Activated CD8-positive, alpha-beta memory T cell treated with anti-CD3 and anti-CD28 coated beads for 48 hours (primary cell): ENCODE measurements around the gene CALB2.
"Not testable (repeated sequence)": the region's sequence is repeated elsewhere in the genome, so short reads cannot be mapped to it uniquely, and the experiment has no call there.

Experiments used
- DNase-seq, 3 experiments: peaks; one replicate each; pipeline ENCODE4 v3.0.0-alpha.2; 2020; ENCODE audit warnings: low read depth in 2 of 3, low spot score in 2 of 3

CALB2 gene, protein sequence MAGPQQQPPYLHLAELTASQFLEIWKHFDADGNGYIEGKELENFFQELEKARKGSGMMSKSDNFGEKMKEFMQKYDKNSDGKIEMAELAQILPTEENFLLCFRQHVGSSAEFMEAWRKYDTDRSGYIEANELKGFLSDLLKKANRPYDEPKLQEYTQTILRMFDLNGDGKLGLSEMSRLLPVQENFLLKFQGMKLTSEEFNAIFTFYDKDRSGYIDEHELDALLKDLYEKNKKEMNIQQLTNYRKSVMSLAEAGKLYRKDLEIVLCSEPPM

DNA sequence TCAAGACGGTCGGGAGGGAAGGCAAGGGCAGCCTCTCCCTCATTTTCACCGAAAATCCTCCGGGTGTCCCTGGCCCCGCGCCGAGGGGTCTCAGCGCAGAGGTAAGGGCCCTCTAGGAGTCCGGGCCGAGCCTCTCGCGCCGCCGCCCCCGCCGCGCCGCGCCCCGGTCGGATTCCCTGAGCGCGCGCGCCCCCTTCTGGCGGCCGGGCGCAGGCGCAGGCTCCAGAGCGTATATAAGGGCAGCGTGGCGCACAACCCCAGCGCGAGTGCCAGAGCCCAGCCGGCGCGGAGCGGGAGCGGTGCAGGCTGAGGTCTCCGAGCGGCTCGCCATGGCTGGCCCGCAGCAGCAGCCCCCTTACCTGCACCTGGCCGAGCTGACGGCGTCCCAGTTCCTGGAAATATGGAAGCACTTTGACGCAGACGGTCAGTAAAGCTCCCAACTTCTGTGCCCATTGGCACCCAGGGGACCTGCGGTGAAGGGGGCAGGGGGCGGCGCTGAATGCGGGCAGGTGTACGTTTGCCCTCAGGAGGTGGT is at the start of gene CALB2:
TSS of gene CALB2 (plus strand) at position 260 of the 535 bp plus-strand sequence. CDS start at position 330, 70 bp downstream.
- peak; percentile 23 to 63 (median 47) for DNase-seq

- no peak for DNase-seq
Measured at GRCh38 chr16:71311553-71312158, 46.9 kb upstream of the CALB2 start.

DNA sequence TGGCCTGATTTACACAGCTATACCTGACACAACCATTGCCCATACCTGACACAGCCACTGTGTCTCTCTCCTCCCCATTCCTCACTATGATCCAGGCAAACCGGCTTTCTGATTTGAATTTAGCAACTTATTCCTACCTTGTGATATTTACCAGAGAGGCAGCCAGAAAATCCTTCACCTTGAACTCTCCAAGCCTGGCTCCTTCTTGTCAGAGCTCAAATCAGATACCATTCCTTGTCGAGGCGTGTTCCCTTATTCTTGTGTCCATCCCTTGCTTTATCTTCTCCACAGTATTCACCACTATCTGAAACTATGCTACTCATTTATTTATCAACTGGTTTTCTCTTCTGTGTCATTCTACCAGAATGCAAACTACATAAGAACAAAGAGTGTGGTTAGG is 44.9 kb upstream of the CALB2 start:
- DNase-seq, result not testable (repeated sequence)

DNA sequence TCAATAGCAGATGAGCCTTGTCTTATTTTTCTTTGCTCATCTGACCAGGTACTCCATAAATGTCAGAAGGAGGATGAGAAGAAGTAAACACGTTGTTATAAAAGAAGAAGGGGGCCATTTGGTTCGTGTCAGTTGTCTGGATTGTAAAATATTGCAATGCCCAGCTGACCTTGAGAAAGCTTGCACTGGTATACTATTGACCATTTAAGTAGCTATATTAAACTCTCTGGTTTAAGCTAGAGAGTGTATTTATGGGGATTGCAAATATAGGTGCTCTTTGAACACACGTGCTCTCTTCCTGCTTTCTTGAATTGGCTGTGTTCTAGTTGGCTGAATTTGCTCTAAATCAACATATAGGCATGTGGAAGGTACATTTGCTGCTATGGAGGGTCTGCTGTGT is 43.3 kb upstream of the CALB2 start:
- DNase-seq, result no peak

DNA sequence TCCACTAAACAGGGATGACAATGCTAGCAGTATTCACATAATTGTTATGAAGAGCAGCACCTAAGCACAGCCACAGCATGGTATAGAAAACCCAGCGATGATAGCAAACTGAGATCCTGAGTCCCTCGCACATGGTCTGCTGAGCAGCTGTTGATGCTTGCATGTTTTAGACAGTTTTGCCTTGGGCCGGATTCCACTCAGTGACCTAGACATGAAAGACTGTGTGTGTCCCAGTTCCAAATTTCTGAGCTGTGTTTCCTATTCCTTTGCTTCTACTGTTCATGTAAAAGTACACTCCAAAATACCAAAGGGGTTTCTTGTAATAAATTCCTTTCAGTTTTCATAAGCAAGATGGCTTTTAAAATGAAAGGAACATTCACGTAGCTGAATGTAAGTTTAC is 38.5 kb upstream of the CALB2 start:
- no peak for DNase-seq

DNA sequence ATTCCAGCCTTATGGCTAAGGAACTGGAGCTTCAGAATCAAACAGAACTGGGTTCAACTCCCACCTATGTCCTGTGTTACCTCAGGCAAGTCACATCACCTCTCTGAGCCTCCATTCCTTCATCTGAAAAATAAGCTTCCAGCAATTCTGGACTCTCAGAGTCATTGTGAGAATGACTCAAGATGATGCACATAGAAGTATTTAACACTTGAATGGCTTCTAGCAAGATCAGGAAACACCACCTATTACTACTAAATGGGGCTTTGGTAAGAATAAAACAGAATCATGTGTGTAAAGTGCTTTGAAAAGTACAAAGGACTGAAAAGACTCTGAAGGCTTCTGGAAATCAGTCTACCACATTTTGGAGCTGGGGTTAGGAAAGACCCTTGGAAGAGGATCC is 30.8 kb upstream of the CALB2 start:
- DNase-seq, result no peak

- no peak for DNase-seq
Measured at GRCh38 chr16:71328151-71328550, 30.4 kb upstream of the CALB2 start.

GRCh38 chr16:71337631-71338030 is 20.9 kb upstream of the CALB2 start:
- no peak for DNase-seq

DNA sequence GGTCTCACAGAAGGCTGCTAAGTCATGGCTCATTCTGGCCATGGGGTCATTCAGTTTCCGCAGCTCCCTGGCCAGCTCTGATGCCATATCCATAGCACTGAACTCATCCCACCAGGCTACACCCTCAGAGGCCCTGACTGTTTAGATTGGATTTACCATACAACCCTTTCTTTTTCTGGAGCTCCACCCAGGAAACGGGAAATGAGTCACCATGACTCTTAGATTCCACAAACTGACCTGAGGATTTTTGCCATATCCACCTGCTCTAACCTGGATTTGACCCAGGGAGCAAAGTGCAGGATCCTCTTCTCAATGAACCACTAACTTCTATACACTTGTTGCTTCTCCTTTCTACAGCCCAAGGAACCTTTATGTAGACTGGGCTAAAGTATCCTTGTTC is 20.3 kb upstream of the CALB2 start:
- DNase-seq, result no peak

- DNase-seq, result no peak
Measured at GRCh38 chr16:71338632-71339031, 19.9 kb upstream of the CALB2 start.

DNA sequence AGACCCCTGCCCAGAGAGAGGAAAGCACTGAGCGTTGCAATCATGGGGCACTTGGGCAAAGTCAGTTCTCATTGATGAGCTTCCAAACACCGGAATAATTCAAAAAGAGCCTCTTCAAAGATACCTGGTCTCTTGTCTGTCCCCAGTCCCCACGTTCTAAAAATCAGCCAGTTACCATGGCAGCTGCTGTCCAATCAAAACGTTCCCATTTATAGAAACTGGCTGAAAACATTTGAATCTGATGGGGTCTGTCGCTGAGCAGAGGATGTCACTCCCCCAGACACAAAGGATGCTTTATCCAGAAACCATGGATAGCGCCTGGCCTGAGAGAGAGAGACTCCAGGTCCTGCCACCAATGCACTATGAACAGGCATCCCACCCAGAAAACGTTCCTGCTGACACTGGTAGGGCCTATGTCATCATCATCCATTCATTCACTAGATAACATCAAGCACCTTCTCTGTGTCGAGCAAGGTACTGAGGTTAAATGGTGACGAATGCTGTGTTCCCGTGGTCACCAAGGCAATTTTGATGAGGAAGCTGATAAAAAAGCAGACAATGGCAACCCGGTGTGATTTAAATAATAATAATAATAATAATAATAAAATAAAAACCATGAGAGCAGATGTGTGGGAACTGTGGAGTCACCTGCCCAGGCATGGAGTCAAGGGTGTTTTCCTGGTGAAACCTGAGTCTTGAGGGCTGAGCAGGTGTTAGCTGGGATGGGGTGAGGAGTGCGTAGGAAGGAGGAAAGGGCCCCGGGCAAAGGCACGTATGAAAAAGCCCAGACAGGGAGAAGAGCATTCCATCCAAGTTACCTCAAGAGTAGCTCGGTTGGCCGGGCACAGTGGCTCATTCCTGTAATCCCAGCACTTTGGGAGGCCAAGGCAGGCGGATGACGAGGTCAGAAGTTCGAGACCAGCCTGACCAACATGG is 19.0 kb upstream of the CALB2 start:
- no peak for DNase-seq

DNA sequence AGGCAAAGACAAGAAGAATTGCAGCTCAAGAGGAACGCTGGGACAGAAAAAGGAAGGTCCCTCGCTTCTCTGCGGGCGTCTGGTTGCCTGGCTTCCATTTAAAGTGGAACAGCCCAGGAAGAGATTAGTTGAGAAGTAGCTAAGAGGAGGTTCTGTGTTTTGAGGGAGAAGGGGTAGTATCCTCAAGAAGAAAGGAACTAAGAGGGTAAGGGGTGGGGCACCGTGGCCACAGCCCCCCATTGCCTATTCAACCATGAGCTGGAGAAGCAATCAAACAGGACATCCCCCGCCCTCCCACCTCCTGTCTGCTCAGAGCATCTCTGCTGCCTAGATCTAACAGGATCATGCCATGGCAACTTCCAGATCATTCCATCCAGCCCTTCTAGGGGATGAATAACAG is 18.1 kb upstream of the CALB2 start:
- DNase-seq, result no peak

DNA sequence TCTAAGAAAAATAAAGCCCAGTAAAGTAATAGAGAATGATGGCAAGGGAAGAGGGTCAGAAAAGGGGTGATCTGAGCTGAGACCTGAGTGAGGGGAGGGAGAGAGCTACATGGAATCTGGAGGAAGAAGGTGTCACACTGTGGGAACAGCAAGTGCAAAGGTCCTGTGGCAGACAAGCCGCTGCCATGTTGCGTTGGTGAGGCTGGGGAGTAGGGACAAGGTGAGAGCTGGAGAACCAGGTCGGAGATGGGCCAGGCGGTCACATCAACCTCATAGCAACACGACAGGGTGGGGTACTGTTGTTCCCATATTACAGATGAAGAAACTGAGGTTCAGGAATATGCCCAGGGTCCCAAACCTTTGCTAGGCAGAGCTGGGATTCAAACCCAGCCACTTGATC is 16.6 kb upstream of the CALB2 start:
- no peak for DNase-seq

DNA sequence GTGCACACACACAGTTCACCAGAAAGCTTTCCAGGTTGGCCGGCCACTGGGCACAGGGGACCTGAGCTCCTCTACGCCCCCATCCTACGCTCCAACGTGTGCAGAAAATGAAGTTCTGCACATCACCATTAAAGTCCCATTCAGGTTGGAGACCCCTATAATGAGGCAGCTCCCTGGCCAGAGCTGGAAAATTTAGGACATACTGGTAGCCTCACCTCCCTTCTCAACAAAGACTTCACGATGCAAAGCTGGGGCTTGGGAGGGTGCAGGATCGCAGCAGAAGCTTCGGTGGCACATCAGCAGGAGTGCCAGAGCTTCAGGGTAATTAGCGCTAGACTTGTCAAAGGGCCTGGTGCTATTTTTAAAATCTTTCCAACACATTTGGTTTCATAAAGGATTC is 15.4 kb upstream of the CALB2 start:
- DNase-seq, result no peak

- no peak for DNase-seq
Measured at GRCh38 chr16:71344315-71344905, 14.1 kb upstream of the CALB2 start.

- no peak for DNase-seq
Measured at GRCh38 chr16:71345031-71345430, 13.5 kb upstream of the CALB2 start.

DNA sequence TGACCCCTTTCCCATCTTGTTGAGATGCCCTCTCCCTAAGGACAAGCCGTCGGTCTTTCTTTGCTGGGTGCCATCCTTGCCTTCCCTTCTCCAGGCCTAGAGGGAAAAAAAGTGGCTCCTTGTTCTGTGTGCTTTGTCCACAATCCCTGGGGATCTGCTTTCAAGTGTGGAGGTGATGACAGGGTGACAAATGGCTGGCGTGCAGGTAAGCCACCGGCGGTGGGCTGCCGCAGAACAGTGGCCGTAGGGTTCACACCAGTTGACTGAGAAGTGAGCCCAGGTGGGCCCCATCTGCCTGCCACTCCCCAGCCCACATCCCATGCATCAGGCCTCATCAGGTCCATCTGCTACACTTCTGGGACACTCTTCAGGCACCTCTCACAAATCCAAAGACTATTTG is 11.4 kb upstream of the CALB2 start:
- no peak for DNase-seq

DNA sequence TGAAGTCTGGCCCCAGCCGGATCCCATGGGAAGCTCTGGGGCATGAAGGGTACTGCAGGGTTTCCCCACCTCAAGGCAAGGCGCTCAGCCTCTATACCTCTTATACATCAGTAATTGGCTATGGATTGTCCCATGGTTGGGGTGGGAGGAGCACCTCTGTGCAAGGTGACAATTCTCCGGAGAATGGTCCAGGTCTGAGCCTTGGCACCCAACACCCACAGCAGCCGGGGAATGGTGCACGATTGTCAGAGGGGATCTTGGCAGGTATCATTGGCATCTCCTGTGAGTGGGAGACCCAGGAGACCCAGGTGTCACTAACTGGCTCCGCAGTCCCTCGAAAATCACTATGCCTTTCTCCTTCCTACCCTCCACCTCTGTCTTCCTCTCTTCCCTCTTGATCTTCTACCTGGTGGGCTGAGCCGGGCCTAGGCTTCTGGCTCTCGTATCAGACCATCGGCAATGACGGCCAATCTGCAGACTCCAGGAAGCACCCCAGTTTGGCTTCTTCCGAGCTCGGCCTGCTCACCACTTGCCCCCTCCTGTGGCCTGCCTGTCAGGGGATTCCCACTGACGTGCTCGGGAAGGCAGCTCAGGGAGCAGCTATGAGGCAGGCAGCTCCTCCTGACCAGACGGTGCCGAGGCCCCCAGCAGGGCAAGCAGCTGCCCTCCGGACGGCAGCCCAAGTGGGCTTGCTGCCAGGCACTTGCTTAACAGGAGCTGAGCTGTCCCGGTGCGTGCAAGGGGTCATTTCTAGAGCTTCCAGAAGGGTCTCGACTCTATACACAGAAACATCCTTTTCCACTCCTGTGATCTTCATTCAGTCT is 10.0 kb upstream of the CALB2 start:
- DNase-seq, result no peak

GRCh38 chr16:71350821-71351557 is 7.5 kb upstream of the CALB2 start:
- no peak for DNase-seq

- no peak for DNase-seq
Measured at GRCh38 chr16:71351558-71351901, 7.0 kb upstream of the CALB2 start.
